NCI-H1694 (cell line): ENCODE results near the gene PCNX3.

Experiments used
- DNase-seq: peaks from one replicate; lab custom pipeline; 2025; lab: John Stamatoyannopoulos, UW

Gene PCNX3

DNA sequence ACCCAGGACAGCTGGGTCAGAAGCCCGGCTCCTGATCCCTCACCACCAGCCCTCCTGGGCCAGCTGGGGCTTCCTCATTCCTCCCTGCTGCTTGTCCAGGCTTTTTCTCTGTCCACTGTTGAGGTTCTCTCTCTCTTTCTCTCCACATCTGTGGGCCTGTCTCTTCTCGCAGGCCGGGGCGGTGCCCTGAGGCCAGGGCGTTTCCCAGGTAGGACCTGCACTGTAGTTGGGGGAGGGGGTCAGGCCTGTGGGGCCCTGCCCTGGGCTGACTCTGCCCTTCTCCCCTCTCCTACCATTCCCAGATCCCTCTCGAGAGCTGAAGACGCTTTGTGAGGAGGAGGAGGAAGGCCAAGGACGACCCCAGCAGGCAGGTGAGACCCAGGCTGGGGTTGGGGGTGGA lies 34.8 kb upstream of the PCNX3 start:
- DNase-seq, result no peak

DNA sequence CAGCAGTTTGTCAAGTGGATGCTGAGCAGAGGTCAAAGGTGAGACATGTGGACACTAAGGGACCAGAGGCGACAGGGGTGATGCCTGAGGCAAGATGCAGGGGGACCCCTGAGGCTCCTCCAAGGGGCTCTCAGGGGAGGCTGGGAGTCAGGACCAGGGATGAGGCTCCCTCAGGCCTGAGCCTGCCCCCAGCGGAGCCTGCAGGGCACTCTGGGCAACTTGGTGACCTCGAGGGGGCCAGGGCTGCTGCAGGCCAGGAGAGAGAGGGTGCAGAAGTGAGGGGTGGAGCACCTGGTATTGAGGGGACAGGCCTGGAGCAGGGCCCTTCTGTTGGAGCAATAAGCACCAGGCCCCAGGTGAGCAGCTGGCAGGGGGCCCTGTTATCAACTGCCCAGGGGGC lies 33.6 kb upstream of the PCNX3 start:
- DNase-seq, result no peak

DNA sequence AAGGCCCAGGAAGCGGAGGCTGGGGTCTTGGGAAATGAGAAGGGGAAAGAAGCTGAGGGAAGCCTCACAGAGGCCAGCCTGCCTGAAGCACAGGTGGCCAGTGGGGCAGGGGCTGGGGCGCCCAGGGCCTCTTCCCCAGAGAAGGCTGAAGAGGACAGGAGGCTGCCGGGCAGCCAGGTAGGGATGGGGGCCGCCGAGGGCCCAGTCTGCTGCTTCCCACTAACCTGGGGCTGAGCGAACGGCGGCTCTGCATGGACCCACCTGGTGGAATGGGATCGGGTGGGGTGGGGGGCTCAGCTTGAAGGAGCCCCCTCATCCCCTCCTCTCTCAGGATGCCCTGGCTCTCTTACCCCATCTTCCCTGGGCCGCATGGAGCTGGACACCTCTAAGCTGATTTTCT lies 32.0 kb upstream of the PCNX3 start:
- DNase-seq, result no peak

DNA sequence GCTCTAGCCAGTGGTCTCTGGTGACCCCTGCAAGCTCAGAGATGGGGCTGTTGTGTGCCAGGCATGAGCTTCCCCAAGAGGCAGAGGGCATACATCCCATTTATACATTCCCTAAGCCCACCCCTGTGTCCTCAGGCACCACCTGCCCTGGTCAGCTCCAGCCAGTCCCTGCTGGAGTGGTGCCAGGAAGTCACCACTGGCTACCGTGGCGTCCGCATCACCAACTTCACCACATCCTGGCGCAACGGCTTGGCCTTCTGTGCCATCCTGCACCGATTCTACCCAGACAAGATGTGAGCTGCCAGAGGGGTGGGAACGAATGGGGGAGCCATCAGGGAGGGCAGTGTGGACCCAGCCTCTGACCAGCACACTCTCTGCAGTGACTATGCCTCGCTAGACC lies 31.5 kb upstream of the PCNX3 start:
- no peak for DNase-seq

DNA sequence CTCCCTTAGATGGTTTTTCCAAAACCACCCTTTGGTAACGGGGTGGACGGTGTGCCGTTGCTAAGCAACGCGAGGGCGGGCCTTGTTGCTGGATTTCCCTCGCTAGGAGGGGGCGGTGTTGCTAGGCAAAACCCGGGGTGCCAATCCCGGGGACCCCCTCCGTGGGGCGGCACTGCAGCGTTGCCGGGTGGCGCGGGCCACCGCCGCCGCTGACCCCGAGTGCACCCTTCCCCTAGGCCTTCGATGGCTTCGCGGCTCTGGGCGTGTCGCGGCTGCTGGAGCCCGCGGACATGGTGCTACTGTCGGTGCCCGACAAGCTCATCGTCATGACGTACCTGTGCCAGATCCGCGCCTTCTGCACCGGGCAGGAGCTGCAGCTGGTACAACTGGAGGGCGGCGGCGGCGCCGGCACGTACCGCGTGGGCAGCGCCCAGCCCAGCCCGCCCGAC lies 30.8 kb upstream of the PCNX3 start:
- no peak for DNase-seq

DNA sequence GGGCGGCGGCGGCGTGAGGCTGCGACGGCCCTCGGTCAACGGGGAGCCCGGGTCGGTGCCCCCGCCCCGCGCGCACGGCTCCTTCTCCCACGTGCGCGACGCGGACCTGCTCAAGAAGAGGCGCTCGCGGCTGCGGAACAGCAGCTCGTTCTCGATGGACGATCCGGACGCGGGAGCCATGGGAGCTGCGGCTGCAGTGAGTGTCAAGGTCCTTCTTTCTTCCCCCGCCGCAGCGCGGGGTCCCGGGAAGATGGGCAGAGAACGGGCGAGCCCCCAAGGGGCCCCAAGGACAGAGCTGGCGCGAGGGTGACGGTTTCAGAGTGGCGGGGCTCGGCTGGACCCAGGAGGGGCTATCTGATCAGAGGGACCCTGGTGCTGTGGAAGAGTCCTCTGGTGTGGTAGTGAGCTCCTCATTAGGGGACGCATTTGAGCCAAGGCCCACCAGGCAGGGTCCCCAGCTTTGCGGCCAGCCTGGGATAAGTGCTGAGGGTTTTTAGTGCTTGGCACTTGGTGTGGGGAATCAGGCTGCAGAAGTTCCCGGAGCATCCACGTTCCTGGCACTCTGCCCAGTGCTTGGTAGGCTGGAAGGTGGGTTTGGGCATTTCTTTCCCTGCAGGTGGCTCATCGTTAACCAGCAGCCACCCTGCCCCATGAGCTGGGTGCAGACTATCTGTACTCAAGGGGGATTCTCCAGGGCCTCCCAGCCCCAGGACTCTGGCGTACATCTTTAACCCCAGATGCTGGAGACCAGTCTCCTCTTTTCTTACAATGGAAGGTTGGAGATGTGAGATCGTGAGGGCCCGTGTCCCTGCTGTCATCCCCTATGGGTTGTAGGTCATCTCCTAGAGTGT lies 30.0 kb upstream of the PCNX3 start:
- DNase-seq, result no peak

DNA sequence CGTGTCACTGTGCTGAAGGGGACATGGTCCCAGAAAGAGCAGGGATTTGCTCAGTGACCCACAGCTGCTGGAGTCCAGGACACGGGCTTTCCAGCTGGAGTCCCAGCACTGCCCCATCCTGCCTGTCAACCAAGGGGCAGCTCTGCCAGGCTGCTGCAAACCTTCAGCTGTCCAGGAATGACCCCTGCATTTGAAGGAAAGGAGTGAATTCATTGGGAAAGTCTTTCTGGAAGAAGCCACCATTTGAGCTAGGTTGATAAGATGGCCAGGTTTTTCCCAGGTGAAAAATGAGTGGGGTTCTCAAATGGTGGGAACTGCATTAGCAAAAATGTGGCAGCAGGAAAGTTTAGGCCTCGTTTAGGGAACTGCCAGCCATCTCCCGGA lies 29.3 kb upstream of the PCNX3 start:
- DNase-seq, result no peak

DNA sequence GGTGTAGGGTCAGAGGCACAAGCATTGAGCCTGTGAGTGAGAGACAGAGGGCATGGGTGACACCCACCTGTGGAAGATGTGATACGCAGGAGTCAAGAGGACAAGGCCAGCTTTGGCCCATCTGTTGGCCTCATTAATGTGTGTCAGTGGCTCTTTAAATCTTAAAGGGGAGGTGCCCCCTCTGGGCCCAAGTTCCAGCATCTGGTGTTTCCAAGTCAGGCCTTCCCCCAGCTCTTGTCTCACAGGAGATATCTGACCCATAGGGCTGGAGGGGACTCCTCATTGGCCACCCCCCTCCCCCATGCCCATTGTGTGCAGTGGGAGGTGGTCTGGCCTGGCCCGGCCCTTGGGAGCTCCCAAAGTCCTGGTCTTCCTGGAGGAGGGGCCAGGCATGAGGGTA lies 28.9 kb upstream of the PCNX3 start:
- DNase-seq, result no peak

DNA sequence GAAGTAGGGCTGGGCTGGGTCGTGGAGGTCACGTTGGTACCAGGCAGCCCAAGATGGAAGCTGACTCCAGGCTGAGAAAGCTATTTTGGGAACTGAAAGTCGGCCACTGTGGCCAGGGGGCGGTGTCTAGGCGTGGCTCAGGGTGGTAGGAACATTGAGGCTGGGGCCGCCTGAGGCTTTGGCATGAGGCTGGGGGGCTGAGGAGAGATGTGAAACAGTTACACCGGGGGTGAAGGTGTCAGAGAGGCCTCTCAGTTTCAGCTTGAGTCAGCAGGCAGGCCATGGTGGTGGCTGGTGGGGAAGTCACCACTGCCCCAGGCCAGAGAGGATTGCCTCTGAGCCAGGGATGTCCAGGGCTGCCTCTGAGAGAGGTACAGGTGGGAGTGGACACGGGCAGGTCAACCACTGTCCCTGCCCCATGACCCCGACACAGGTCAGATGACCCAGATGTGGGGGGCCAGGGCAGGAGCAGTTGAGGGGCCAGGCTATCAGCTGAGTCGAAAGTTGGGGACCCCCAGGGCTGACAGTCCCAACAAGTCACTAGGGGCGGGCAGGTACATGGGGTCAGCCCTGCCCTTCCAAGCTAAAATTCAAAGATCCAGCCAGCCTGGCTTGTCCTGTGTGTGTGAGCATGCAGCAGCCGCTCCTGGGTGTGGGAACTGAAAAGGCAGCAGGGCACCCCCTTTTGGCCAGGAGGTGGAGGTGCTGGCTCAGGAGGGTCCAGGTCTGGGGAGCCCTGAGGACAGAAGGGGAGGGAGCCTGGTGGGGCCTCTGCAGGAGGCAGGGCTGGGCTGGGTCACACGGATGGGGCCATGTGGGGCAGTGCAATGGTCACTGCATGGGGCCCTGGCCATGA lies 27.1 kb upstream of the PCNX3 start:
- no peak for DNase-seq

DNA sequence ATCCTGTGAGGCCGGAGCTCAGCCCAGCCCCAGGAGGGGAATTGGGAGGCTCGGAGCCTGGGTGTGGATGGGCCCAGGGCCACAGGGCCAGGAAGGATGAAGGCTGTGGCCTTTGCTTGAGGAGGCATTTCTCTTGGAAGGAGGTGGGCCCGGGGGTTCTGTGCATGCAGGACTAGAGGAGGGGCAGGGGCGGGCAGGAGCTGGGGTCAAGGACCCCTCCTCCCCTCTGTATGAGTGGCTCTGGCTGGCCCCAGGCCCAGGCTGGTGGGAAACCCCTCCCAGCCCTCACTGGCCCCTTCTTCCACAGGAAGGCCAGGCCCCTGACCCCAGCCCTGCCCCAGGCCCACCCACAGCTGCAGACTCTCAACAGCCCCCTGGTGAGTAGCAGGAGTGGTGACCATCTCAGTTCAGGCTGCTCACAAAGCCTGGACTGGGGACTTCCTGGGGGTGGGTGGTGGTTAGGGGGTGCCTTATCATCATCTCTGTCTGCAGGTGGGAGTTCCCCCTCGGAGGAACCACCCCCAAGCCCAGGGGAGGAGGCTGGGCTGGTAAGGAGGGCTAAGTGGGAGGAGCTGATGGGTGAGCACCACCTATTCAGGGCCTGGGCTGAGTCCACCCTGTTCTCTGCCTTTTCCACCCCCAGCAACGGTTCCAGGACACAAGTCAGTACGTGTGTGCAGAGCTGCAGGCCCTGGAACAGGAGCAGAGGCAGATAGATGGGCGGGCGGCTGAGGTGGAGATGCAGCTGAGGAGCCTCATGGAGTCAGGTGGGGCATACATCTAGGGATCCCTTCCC lies 25.9 kb upstream of the PCNX3 start:
- no peak for DNase-seq

DNA sequence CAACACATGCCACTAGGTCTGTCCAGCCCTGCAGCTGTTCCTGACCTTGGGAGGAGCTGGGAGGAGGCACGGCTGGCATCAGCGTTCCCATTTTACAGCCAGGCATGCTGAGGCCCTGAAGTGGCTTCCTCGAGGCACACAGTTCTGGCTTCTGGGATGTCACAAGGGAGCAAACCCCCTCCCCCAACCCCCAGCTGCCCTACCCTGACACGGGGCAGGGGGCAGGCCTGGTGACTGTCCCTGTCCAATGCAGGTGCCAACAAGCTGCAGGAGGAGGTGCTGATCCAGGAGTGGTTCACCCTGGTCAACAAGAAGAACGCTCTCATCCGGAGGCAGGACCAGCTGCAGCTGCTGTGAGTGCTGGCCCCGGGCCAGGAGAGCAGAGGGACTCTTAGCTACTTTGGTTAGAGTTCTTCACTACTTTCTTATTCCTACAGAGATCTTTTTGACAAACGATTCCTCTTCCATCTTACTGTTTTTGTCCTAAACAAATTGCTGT lies 25.3 kb upstream of the PCNX3 start:
- DNase-seq, result no peak

DNA sequence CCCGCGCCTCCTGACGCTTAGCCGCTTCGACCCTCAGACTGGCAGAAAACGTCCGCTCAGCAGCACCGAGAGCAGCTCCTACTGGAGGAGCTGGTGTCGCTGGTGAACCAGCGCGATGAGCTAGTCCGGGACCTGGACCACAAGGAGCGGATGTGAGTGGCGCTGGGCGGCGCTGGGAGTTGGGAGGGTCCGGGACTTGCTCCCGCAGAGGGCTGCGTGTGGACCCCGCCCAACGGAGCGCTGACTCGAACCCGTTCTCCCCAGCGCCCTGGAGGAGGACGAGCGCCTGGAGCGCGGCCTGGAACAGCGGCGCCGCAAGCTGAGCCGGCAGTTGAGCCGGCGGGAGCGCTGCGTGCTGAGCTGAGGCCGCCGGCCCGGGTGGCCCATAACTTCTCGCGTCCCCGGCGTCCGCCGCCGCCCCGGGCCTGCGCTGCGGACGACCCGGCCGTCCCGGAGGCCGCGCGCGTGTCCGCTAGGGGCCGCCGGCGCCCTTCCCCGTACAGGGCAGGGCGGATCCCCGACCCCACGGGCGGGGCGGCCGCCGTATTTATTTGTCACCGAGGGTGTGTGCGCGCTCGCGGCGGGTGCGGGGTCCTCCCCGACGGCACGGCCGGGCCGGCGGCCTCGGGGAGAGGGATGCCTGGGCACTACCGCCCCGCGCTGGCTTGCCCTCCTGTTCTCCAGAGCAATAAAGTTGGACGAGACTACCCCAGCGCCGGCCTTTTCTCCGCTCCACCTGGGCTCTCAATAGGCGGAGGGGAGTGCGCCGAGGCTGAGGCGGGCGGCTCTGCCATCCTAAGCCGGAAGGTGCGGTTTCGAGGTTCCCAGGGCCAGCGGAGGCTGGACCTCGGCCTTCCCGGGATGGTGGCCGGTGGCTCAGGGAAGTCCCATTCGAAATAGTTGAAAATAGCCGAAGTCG lies 23.4 kb upstream of the PCNX3 start:
- no peak for DNase-seq

DNA sequence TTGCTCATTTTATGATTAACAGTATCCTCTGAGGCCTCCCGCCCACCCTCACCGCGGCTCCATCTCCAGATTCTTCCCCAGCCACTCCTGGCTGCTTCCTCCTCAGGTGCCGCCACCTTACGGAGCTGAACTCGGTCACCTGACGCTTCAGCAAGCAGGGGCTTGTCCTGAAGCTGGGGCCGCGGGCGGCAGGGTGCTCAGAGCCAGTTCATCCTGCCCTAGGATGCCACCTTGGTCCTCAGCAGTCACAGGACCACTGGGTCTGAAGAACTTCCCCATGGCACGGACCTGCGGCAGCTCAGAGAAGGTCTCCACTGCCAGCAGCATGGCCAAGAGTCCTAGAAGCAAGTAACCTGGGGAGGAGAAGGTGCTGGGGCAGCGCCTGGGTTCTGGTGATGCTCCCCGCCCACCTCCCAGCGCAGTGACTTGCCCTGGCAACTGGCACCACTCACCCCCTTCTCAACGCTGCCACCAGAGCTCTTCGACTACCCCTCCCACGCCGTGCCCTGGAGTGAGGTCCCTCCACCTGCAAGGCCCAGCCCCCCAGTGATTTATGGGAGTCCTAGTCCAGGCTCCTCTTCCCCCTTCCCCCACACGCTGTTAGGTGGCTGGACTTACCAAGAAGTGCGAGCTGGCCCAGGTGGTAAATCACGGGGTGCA lies 22.6 kb upstream of the PCNX3 start:
- DNase-seq, result no peak

DNA sequence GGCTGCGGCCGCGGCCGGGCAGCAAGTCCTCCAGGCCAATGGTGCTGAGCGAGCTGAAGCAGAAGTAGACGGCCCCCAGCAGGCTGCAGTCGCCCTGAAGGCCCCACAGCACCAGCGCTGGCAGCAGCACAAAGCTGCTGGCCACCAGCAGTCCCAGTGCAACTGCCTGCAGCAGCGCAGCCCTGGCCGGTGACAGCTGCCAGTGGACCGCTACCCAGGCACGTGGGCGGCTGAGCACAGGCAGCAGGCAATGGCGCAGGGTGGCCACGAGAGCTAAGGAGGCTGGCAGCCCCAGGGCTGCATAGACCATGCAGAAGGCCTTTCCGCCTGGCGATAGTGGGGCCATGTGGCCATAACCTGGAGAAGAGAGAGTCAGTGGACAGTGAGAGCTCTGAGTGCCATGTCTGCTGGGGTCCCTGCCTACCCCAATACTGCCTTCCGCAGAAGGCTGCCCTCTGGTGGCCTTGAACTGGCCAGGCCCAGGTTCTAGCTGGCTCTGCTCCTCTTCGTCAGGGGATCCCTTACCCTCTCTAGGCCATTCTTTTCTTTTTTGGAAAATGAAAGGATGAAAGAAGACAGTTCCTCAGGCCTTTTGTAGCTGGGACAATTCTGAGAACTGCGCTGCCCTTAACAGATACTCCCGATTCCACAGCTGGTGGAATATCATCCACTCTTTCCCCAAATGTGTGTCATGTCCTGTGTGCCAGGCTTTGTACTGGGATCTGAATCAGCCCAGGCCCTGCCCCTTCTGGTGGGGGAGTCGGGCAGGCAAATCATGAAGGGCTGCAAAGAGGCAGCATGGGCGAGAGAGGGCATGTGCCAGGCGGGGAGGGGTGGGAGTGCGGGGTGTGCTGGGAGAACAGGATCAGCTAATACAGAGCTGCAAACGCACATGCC lies 21.8 kb upstream of the PCNX3 start:
- no peak for DNase-seq

DNA sequence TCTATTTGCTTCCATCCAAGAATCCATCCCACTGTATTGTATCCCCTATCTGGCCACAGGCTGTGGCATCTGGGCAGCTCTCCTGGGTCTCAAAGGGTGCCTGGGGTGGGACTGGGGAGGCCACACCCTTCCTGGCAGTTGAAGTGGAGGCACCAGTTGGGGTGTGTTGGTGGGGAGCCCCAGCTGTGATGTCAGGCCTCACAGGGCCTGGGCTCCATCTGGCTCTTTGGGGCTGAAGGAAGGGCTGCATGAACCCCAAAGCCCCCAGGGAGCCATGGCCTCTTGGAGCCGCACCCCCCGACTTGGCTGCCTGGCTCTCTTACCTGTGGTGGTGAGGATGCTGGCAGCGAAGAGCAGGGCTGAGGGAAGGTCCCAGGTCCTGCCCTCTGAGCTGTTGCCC lies 20.4 kb upstream of the PCNX3 start:
- no peak for DNase-seq

DNA sequence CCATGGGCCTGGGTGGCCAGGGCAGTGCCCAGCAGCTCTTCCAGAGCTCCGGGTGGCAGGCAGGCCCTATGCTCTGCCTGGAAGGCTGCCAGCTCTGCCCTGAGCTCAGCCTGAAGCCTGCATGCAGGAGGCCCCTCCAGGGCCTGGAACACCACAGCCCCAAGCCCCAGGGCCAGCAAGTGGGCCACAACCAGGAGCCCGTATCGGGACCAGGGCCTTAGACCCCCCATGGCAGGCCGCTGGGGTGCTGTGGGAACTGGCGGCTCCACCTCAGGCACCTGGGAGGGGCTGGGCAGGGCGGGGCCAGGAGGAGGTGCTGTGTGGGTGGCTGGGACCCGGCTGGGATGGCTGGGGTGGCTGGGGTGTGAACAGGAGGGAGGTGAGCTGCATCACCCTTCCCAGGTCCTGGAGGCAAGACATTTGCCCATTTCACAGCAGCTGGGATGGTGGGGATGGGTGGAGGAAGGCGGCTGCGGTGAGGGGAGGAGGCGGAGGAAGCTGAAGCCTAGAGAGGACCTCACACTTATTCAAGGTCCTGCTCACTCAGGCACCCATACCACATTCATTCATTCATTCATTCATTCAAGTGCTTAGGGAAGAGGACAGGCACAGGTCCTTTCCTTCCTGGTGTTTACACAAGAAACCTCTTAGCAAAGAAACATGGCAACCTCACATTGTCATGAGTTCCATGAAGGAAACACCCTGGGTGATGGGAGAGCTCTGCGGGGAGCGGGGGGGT lies 19.9 kb upstream of the PCNX3 start, which contains the start of gene KCNK7:
TSS of gene KCNK7 (minus strand) at position 258 of the 739 bp plus-strand sequence. CDS start at position 230, 28 bp downstream.
- DNase-seq, result no peak

DNA sequence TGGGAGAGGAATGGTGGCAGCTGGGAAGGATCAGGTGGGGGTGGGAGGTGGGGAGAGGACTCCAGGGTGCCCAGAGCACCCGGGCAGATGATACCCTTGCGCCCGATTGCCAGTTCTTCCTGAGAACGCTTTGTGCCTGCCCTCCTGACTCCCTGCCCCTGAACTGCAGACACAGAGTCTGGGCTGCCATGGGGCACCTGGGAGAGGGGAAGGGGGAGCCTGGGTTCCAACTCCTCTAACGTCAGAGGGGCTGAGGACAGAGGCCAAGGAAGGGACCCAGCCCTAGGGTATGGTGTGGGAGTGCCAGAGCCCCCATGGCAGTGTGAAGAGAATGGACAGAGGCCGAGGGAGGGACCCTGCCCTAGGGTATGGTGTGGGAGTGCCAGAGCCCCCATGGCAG lies 19.1 kb upstream of the PCNX3 start:
- DNase-seq, result no peak

DNA sequence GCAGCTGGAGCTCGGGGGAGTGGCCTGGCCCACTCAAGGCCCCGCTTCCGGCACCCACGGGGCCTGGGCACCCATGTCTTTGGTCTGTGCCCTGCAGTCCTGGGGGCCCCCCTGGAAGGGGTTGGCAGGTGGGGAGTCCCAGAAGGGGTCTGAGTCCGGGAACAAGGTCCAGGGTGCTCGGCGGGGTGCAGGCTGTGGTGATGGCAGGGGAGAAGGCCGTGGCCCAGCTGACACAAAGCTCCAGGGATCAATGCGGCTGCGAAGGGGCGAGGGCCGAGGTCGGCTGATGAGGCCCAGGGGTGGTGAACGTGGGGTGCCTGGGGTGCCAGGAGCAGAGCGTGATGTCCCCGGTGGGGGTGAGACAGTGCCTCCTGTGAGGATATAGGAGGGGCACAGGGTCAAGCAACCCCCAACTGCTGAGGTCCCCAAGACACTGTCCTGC lies 17.3 kb upstream of the PCNX3 start:
- DNase-seq, result no peak
